ENCODE data around the gene FGF18. TPM values are rescaled to one million over a fixed set of nuclear protein-coding genes. Genes with fewer than 3 reads are reported as not detected.

The FGF18 gene
- total RNA-seq, 1 donor from 2014 or later = 2.4 TPM

DNA sequence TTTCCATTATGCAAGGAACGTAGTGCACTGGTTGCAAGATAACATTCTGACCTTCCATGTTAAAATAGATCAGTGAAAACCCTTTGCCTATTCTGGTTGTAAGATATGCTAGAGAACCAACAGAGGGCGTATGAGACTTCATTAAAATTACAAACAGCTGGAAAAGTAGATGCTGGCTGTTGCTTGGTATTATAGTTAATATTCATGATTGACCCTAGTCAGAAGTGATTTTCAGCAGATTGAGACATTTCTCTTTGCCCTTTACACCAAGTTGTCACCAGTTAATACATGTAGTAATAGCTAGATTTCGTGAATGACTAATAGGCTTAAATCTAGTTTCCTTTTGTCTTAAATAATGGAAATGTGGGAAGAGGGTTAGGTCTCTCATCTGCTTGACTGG, 13.8 kb upstream of the FGF18 start:
- H3K4me1 Mint-ChIP-seq = peaks cover 6% of the 10 kb centered on the region
- peaks cover 50% of the 10 kb centered on the region for H3K36me3 Mint-ChIP-seq (ENCODE audit: low read depth)
- no peak overlapping the region for H3K27ac Mint-ChIP-seq (ENCODE audit: unreplicated experiment)
- DNase-seq (ENCODE audit: low read depth, low spot score) = no peak
- peak overlapping the region; percentile 31 for H3K4me3 Mint-ChIP-seq
- TF ChIP-seq, protein P1, sequence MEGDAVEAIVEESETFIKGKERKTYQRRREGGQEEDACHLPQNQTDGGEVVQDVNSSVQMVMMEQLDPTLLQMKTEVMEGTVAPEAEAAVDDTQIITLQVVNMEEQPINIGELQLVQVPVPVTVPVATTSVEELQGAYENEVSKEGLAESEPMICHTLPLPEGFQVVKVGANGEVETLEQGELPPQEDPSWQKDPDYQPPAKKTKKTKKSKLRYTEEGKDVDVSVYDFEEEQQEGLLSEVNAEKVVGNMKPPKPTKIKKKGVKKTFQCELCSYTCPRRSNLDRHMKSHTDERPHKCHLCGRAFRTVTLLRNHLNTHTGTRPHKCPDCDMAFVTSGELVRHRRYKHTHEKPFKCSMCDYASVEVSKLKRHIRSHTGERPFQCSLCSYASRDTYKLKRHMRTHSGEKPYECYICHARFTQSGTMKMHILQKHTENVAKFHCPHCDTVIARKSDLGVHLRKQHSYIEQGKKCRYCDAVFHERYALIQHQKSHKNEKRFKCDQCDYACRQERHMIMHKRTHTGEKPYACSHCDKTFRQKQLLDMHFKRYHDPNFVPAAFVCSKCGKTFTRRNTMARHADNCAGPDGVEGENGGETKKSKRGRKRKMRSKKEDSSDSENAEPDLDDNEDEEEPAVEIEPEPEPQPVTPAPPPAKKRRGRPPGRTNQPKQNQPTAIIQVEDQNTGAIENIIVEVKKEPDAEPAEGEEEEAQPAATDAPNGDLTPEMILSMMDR (conservative IDR thresholded peaks at IDR 0.05) = peak; percentile 53
- H3K27me3 Mint-ChIP-seq (ENCODE audit: low read depth) = no peaks in the 10 kb centered on the region
- H3K9me3 Mint-ChIP-seq = no peaks in the 10 kb centered on the region

DNA sequence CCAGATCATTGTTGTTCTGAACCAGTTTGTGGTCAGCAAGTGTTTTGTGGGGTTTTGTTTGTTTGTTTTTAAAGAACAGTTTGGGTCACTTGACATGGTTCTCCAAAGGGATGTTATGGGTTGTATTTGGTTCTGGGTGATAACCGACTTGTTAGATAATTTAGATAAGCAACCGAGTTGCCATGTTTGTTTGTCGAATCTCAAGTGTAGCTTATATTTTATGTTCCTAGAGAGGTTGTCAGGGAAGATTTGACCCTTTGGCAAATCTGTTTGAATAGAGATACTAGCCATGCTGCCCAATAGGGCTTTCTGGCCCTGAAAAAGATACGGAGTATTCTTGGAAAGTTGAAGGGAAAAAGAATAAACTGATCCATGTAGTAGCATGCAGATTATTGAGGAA, 12.2 kb upstream of the FGF18 start:
- Mint-ChIP-seq H3K27ac (ENCODE audit: unreplicated experiment) (no peak overlapping the region), H3K9me3 (no peaks in the 10 kb centered on the region), H3K36me3 (ENCODE audit: low read depth) (peaks cover 45% of the 10 kb centered on the region), H3K4me3 (no peak overlapping the region), H3K4me1 (peaks cover 6% of the 10 kb centered on the region), H3K27me3 (ENCODE audit: low read depth) (no peaks in the 10 kb centered on the region)
- TF ChIP-seq, protein P1 (conservative IDR thresholded peaks at IDR 0.05) = no peak
- DNase-seq (ENCODE audit: low read depth, low spot score) = no peak

DNA sequence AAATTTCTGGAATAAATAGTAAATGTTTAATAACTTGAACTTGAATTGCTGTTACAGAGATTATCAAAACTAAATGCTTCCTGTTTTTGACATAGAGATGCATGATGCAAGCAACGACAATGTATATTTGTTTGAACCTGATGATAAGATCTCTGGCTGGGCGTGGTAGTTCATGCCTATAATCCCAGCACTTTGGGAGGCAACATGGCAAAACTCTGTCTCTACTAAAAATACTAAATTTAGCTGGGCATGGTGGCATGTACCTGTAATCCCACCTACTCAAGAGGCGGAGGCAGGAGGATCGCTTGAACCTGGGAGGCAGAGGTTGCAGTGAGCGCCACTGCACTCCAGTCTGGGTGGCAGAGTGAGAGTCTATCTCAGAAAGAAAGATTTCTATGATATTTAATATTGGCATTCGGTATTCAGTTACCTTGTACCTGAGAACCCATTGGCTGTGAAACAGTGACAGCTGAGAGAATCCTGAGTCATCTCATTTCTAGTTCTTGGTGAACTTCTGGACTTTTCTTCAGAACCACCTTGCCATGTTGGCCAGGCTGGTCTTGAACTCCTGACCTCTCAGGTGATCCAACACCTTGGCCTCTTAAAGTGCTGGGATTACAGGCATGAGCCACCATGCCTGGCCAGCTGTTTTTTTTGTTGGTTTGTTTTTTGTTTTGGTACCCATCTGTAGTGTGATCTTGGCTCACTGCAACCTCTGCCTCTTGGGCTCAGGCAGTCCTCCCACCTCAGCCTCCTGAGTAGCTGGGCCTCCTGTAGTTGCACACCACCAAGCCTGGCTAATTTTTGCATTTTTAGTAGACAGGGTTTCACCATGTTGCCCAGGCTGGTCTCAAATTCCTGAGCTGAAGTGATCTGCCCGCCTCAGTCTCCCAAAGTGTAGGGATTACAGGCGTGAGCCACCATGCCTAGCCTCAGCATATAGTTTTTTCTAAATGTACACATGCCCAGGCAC, 10.0 kb upstream of the FGF18 start:
- H3K4me3 Mint-ChIP-seq = no peak overlapping the region
- no peaks in the 10 kb centered on the region for H3K9me3 Mint-ChIP-seq
- TF ChIP-seq, protein P1 (conservative IDR thresholded peaks at IDR 0.05) = no peak
- H3K36me3 Mint-ChIP-seq (ENCODE audit: low read depth) = peaks cover 53% of the 10 kb centered on the region
- no peaks in the 10 kb centered on the region for H3K27me3 Mint-ChIP-seq (ENCODE audit: low read depth)
- peaks cover 6% of the 10 kb centered on the region for H3K4me1 Mint-ChIP-seq
- DNase-seq (ENCODE audit: low read depth, low spot score) = no peak
- H3K27ac Mint-ChIP-seq (ENCODE audit: unreplicated experiment) = no peak overlapping the region

DNA sequence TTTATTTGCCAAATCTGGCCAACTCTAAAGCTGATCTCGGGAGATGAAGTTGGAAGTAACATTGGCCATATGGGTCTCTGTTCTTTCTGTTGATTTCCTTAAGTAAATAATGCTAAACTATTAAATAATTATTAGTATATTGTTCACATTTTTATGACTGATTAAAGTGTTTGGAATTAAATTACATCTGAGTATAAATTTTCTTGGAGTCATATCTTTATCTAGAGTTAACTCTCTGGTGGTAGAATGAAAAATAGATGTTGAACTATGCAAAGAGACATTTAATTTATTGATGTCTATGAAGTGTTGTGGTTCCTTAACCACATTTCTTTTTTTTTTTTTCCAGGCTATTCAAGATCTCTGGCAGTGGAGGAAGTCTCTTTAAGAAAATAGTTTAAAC, 9.3 kb upstream of the FGF18 start:
- H3K27me3 Mint-ChIP-seq (ENCODE audit: low read depth) = no peaks in the 10 kb centered on the region
- TF ChIP-seq, protein P1 (conservative IDR thresholded peaks at IDR 0.05) = no peak
- peaks cover 6% of the 10 kb centered on the region for H3K4me1 Mint-ChIP-seq
- H3K9me3 Mint-ChIP-seq = no peaks in the 10 kb centered on the region
- no peak for DNase-seq (ENCODE audit: low read depth, low spot score)
- H3K27ac Mint-ChIP-seq (ENCODE audit: unreplicated experiment) = no peak overlapping the region
- H3K4me3 Mint-ChIP-seq = no peak overlapping the region
- H3K36me3 Mint-ChIP-seq (ENCODE audit: low read depth) = peaks cover 48% of the 10 kb centered on the region

DNA sequence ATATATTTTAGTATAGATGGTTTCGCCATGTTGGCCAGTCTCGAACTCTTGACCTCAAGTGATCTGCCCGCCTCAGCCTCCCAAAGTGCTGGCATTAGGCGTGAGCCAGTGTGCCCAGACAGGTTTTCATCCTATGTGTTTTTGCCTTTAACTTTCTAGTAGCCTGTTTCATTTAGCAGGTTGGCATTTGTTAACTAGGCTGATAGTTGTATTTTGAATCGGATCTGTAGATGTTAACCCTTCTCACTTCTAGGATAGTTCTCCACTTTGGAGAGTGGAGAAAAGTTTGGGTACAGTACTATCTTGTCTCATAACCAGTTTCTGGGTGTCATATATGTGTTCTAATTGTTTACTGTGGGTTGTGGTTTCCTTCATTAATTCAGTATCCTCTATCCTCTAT, 7.3 kb upstream of the FGF18 start:
- Mint-ChIP-seq H3K36me3 (ENCODE audit: low read depth) (peaks cover 34% of the 10 kb centered on the region), H3K4me1 (no peaks in the 10 kb centered on the region), H3K27ac (ENCODE audit: unreplicated experiment) (no peak overlapping the region), H3K9me3 (no peaks in the 10 kb centered on the region), H3K27me3 (ENCODE audit: low read depth) (no peaks in the 10 kb centered on the region), H3K4me3 (peak overlapping the region; percentile 26)
- TF ChIP-seq, protein P1 (conservative IDR thresholded peaks at IDR 0.05) = no peak
- no peak for DNase-seq (ENCODE audit: low read depth, low spot score)

All from neural crest cell (in vitro differentiated cells).